Measurements from ENCODE around the gene NAGLU. TPM values are rescaled to one million over a fixed set of nuclear protein-coding genes. Genes with fewer than 3 reads are reported as not detected.
A peak's percentile ranks its signal among the peaks of the same experiment; 100 is the strongest.

Gene NAGLU
- total and polyA plus RNA-seq, 2 of the 13 experiments (the other 11 are each of a cell fraction or from before 2014, with no cell fraction given), result 28.2 to 40.1 TPM

GRCh38 chr17:42536372-42537155, 523 bp downstream of the NAGLU start (continued):
- TF ChIP-seq, protein P1, sequence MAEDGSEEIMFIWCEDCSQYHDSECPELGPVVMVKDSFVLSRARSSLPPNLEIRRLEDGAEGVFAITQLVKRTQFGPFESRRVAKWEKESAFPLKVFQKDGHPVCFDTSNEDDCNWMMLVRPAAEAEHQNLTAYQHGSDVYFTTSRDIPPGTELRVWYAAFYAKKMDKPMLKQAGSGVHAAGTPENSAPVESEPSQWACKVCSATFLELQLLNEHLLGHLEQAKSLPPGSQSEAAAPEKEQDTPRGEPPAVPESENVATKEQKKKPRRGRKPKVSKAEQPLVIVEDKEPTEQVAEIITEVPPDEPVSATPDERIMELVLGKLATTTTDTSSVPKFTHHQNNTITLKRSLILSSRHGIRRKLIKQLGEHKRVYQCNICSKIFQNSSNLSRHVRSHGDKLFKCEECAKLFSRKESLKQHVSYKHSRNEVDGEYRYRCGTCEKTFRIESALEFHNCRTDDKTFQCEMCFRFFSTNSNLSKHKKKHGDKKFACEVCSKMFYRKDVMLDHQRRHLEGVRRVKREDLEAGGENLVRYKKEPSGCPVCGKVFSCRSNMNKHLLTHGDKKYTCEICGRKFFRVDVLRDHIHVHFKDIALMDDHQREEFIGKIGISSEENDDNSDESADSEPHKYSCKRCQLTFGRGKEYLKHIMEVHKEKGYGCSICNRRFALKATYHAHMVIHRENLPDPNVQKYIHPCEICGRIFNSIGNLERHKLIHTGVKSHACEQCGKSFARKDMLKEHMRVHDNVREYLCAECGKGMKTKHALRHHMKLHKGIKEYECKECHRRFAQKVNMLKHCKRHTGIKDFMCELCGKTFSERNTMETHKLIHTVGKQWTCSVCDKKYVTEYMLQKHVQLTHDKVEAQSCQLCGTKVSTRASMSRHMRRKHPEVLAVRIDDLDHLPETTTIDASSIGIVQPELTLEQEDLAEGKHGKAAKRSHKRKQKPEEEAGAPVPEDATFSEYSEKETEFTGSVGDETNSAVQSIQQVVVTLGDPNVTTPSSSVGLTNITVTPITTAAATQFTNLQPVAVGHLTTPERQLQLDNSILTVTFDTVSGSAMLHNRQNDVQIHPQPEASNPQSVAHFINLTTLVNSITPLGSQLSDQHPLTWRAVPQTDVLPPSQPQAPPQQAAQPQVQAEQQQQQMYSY (CRISPR knock-in tag; IDR thresholded peaks at IDR 0.05), result no peak; the same call in 1 of the 2 replicates
- TF ChIP-seq ZNF619 (CRISPR knock-in tag; IDR thresholded peaks at IDR 0.05) (no peak; the same call in 1 of the 2 replicates), MTERF4 (CRISPR knock-in tag; IDR thresholded peaks at IDR 0.05) (0 out of 2 replicates have a peak, but pooled peaks have one; percentile 46), ZNF709 (CRISPR knock-in tag; IDR thresholded peaks at IDR 0.05) (no peak; the same call in 1 of the 2 replicates), TBP (CRISPR knock-in tag; IDR thresholded peaks at IDR 0.05) (no peak), ZFAT (CRISPR knock-in tag; conservative IDR thresholded peaks at IDR 0.05) (no peak), CEBPZ (IDR thresholded peaks at IDR 0.05; ENCODE audit: low read length) (no peak), ZNF431 (CRISPR knock-in tag; IDR thresholded peaks at IDR 0.05; ENCODE audit: borderline replicate concordance, low read depth) (no peak), ISL2 (CRISPR knock-in tag; IDR thresholded peaks at IDR 0.05) (peak; percentile 67), ZNF296 (CRISPR knock-in tag; conservative IDR thresholded peaks at IDR 0.05) (peak; percentile 2; the same call in 1 of the 2 replicates), ZMAT3 (CRISPR knock-in tag; conservative IDR thresholded peaks at IDR 0.05) (peak; percentile 31; the same call in 1 of the 2 replicates)
- TF ChIP-seq, protein P2, sequence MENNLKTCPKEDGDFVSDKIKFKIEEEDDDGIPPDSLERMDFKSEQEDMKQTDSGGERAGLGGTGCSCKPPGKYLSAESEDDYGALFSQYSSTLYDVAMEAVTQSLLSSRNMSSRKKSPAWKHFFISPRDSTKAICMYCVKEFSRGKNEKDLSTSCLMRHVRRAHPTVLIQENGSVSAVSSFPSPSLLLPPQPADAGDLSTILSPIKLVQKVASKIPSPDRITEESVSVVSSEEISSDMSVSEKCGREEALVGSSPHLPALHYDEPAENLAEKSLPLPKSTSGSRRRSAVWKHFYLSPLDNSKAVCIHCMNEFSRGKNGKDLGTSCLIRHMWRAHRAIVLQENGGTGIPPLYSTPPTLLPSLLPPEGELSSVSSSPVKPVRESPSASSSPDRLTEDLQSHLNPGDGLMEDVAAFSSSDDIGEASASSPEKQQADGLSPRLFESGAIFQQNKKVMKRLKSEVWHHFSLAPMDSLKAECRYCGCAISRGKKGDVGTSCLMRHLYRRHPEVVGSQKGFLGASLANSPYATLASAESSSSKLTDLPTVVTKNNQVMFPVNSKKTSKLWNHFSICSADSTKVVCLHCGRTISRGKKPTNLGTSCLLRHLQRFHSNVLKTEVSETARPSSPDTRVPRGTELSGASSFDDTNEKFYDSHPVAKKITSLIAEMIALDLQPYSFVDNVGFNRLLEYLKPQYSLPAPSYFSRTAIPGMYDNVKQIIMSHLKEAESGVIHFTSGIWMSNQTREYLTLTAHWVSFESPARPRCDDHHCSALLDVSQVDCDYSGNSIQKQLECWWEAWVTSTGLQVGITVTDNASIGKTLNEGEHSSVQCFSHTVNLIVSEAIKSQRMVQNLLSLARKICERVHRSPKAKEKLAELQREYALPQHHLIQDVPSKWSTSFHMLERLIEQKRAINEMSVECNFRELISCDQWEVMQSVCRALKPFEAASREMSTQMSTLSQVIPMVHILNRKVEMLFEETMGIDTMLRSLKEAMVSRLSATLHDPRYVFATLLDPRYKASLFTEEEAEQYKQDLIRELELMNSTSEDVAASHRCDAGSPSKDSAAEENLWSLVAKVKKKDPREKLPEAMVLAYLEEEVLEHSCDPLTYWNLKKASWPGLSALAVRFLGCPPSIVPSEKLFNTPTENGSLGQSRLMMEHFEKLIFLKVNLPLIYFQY (CRISPR knock-in tag; IDR thresholded peaks at IDR 0.05; ENCODE audit: borderline replicate concordance), result no peak; the same call in 1 of the 2 replicates

Data from HepG2 (cell line).